DND-41 (cell line): Measurements from ENCODE around the gene DIAPH1.

Source experiments
- ATAC-seq: fragments of 200-7000 bp; cut with Tn5 transposase; 3 replicates; pipeline ENCODE4 v1.9.1; 2021; ENCODE audit warnings: low read depth; ENCODE audit not compliant: insufficient read depth
- DNase-seq: peaks from one replicate; pipeline ENCODE4 v3.0.0-alpha.2; 2020
- H2AFZ ChIP-seq: 2 replicates; pipeline ENCODE4 v1.6.0; 2012; ENCODE audit warnings: low read depth, low read length
- H3K27ac ChIP-seq: 2 replicates; pipeline ENCODE4 v1.5.1; 2012; ENCODE audit warnings: low read length, inconsistent platforms
- H3K27me3 ChIP-seq: fragments of 200-600 bp; sonication (generic); 2 replicates; pipeline ENCODE4 v1.6.0; 2012; ENCODE audit warnings: low read length, mild to moderate bottlenecking, inconsistent platforms; ENCODE audit not compliant: insufficient read depth, poor library complexity
- H3K36me3 ChIP-seq: 2 replicates; pipeline ENCODE4 v1.5.1; 2012; ENCODE audit warnings: low read length, inconsistent platforms; ENCODE audit not compliant: insufficient read depth
- H3K4me1 ChIP-seq: 2 replicates; pipeline ENCODE4 v1.5.1; 2012; ENCODE audit warnings: mild to moderate bottlenecking, low read length; ENCODE audit not compliant: insufficient read depth
- H3K4me2 ChIP-seq: 2 replicates; pipeline ENCODE4 v1.6.0; 2012; ENCODE audit warnings: mild to moderate bottlenecking, moderate library complexity, low read length, inconsistent platforms; ENCODE audit not compliant: insufficient read depth
- H3K4me3 ChIP-seq, 2 experiments: fragments of 200-600 bp in 1 of 2; shearing (Covaris generic) in 1 of 2; 2 replicates each; pipeline ENCODE4 v1.5.1; 2012 to 2016; ENCODE audit warnings: inconsistent platforms in 2 of 2, low read length in 2 of 2, mild to moderate bottlenecking in 2 of 2, low read depth in 1 of 2, moderate library complexity in 1 of 2
- H3K79me2 ChIP-seq: 2 replicates; pipeline ENCODE4 v1.6.0; 2012; ENCODE audit warnings: low read length, inconsistent platforms; ENCODE audit not compliant: insufficient read depth
- H3K9ac ChIP-seq: 2 replicates; pipeline ENCODE4 v1.6.0; 2012; ENCODE audit warnings: low read depth, mild to moderate bottlenecking, inconsistent platforms, low read length, moderate library complexity
- H3K9me3 ChIP-seq: 2 replicates; pipeline ENCODE4 v1.5.1; 2012; ENCODE audit warnings: low read length, moderate library complexity, mild to moderate bottlenecking, inconsistent platforms; ENCODE audit not compliant: insufficient read depth, severe bottlenecking
- H4K20me1 ChIP-seq: 2 replicates; pipeline ENCODE4 v1.6.0; 2012; ENCODE audit warnings: low read length; ENCODE audit not compliant: insufficient read depth
- CTCF ChIP-seq: IDR thresholded peaks from 2 replicates; pipeline ENCODE4 v1.5.1; 2012; ENCODE audit warnings: borderline replicate concordance, low read length, moderate library complexity, mild to moderate bottlenecking; ENCODE audit not compliant: poor library complexity, severe bottlenecking; ENCODE audit errors: extremely low read depth
- EZH2 ChIP-seq: IDR thresholded peaks from 3 replicates; pipeline ENCODE4 v1.6.1; 2012; ENCODE audit warnings: borderline replicate concordance, low read depth, mild to moderate bottlenecking, moderate library complexity, low read length, inconsistent platforms; ENCODE audit not compliant: severe bottlenecking

Gene DIAPH1

DNA sequence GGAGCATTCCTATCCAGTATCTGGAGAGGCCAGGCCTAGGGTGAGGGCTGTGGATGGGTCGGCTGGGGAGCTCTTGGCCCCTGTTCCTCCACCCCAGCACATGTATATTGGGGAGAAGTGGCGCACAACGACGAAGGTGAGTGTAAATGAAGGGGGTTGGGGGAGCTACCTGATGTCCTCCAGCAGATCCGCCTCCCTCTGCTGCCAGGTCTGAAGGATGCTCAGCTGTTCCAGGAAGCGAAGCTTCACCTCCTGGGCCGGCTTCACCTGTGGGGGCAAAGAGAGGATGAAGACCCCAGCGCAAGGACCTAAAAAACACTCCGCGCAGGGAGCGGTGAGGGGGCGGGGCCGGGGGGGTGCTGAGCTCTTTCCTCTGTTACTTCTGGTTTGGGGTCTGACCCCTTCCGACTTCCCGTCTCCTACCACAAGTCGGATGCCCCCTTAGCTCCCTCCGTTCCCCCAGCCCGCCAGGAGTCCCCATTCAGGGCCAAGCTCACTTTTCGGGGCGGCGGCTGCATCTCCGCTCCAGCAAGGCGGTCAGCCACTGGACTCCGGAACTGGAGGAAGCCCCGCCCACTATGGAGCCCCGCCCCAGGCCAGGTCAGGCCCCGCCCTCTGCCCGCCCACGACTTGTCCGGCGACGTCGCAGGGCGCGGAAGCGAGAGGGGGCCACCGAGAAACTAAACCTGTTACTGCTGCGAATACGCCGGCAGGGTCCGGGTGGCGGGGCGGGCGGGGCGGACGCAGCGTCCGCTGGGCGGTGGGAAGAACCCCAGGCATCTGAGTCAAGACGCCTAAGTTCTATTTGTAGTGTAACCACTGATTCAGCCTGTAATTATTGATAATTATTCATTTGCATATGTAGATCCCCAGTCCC is 32.3 kb upstream of the DIAPH1 start, which contains the start of gene FCHSD1:
Gene FCHSD1, minus strand, starts transcription at position 568 of the 877 bp plus-strand sequence. Its CDS starts 50 bp downstream, at position 518.
- H4K20me1 ChIP-seq, result no peaks in the 10 kb centered on the region
- H3K9ac ChIP-seq, result no peak within 1 kb of the TSS
- no peak within 1 kb of the TSS for H3K4me3 ChIP-seq
- H3K27ac ChIP-seq, result no peak within 1 kb of the TSS
- no peak for TF ChIP-seq EZH2
- no peaks in the 10 kb centered on the region for H3K9me3 ChIP-seq
- no peaks in the 10 kb centered on the region for H3K79me2 ChIP-seq
- no peak within 1 kb of the TSS for H3K4me2 ChIP-seq
- ATAC-seq (no peak), DNase-seq (no peak)
- no peaks in the 10 kb centered on the region for H3K36me3 ChIP-seq
- H3K27me3 ChIP-seq, result peaks cover 4% of the 10 kb centered on the region
- H3K4me1 ChIP-seq, result no peaks in the 10 kb centered on the region
- no peak within 1 kb of the TSS for H2AFZ ChIP-seq

GRCh38 chr5:141649972-141650371 is 31.2 kb upstream of the DIAPH1 start:
- DNase-seq (no peak), ATAC-seq (no peak)
- Histone ChIP-seq H3K4me3 (no peak overlapping the region), H3K9me3 (no peaks in the 10 kb centered on the region), H3K27me3 (peaks cover 4% of the 10 kb centered on the region), H2AFZ (no peak overlapping the region), H3K9ac (no peak overlapping the region), H3K4me2 (no peak overlapping the region), H3K79me2 (no peaks in the 10 kb centered on the region), H3K4me1 (no peaks in the 10 kb centered on the region), H3K27ac (no peak overlapping the region), H3K36me3 (no peaks in the 10 kb centered on the region), H4K20me1 (no peaks in the 10 kb centered on the region)
- TF ChIP-seq CTCF (no peak), EZH2 (no peak)

GRCh38 chr5:141649056-141649688 is 30.4 kb upstream of the DIAPH1 start:
- H3K4me2 ChIP-seq, result no peak overlapping the region

More at GRCh38 chr5:141649056-141649688, 30.4 kb upstream of the DIAPH1 start:
- TF ChIP-seq CTCF (no peak), EZH2 (no peak)
- Histone ChIP-seq H3K36me3 (no peaks in the 10 kb centered on the region), H3K9ac (no peak overlapping the region), H4K20me1 (no peaks in the 10 kb centered on the region), H2AFZ (no peak overlapping the region), H3K4me3 (no peak overlapping the region), H3K27me3 (peaks cover 4% of the 10 kb centered on the region), H3K4me1 (no peaks in the 10 kb centered on the region), H3K79me2 (no peaks in the 10 kb centered on the region), H3K27ac (no peak overlapping the region), H3K9me3 (no peaks in the 10 kb centered on the region)
- DNase-seq (no peak), ATAC-seq (no peak)
